ENCODE measurements around the gene C1orf105. TPM values are rescaled to one million over a fixed set of nuclear protein-coding genes. Genes with fewer than 3 reads are reported as not detected.

C1orf105 gene
- total RNA-seq, 6 donors from 2014 or later = not detected

GRCh38 chr1:172382406-172382805 lies 38.1 kb upstream of the C1orf105 start:
- WGBS, 2 donors = 88 to 100% methylated on average over 1 of the region's 1 CpG
- ATAC-seq (ENCODE audit: low FRiP score in 2 of 2) = no peak
- TF ChIP-seq, protein P1, sequence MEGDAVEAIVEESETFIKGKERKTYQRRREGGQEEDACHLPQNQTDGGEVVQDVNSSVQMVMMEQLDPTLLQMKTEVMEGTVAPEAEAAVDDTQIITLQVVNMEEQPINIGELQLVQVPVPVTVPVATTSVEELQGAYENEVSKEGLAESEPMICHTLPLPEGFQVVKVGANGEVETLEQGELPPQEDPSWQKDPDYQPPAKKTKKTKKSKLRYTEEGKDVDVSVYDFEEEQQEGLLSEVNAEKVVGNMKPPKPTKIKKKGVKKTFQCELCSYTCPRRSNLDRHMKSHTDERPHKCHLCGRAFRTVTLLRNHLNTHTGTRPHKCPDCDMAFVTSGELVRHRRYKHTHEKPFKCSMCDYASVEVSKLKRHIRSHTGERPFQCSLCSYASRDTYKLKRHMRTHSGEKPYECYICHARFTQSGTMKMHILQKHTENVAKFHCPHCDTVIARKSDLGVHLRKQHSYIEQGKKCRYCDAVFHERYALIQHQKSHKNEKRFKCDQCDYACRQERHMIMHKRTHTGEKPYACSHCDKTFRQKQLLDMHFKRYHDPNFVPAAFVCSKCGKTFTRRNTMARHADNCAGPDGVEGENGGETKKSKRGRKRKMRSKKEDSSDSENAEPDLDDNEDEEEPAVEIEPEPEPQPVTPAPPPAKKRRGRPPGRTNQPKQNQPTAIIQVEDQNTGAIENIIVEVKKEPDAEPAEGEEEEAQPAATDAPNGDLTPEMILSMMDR (IDR thresholded peaks at IDR 0.05) = no peak
- TF ChIP-seq POLR2AphosphoS5 (IDR thresholded peaks at IDR 0.05) (no peak), EP300 (IDR thresholded peaks at IDR 0.05) (no peak)
- H3K4me3 ChIP-seq = no peak overlapping the region
- no peak overlapping the region for H3K27ac ChIP-seq
- H3K36me3 ChIP-seq = peaks cover 0 to 3% (median 0%) of the 10 kb centered on the region in 4 donors
- no peaks in the 10 kb centered on the region for H3K9me3 ChIP-seq
- no peak for DNase-seq
- no peaks in the 10 kb centered on the region for H3K27me3 ChIP-seq
- H3K4me1 ChIP-seq = peaks cover 0 to 3% (median 0%) of the 10 kb centered on the region in 4 donors

DNA sequence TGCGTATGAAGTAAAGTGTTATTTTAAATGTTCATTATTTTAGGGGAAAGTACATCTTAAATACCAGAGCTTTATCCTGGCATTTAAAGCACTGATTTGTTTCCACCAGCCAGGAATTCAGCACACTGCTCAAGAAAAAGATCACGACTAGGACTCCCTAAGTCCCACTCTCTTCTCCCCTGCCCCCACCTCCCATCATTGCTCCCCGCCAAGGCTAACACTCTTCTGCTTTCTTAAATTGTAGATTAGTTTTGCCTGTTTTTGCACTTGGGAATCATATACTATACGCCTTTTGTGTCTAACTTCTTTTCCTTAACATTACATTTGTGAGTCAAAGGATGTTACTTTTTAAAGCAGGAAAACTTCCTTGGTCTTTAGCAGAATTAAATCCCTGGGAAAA lies 37.5 kb upstream of the C1orf105 start:
- Histone ChIP-seq H3K4me3 (no peak overlapping the region), H3K36me3 (peaks cover 0 to 3% (median 0%) of the 10 kb centered on the region in 4 donors), H3K27ac (no peak overlapping the region), H3K4me1 (peaks cover 0 to 3% (median 0%) of the 10 kb centered on the region in 4 donors), H3K27me3 (no peaks in the 10 kb centered on the region), H3K9me3 (no peaks in the 10 kb centered on the region)
- whole genome bisulfite sequencing, 2 donors = 83% methylated on average over 4 of the region's 4 CpGs
- DNase-seq (no peak), ATAC-seq (ENCODE audit: low FRiP score in 2 of 2) (no peak)
- TF ChIP-seq, protein P1 (IDR thresholded peaks at IDR 0.05) = no peak
- TF ChIP-seq POLR2A (IDR thresholded peaks at IDR 0.05) = no peak
- TF ChIP-seq EP300 (IDR thresholded peaks at IDR 0.05) = no peak
- TF ChIP-seq POLR2AphosphoS5 (IDR thresholded peaks at IDR 0.05) = no peak

GRCh38 chr1:172383536-172383935 lies 36.9 kb upstream of the C1orf105 start:
- peaks cover 0 to 3% (median 0%) of the 10 kb centered on the region in 4 donors for H3K4me1 ChIP-seq
- H3K27ac ChIP-seq = no peak overlapping the region
- no peak for ATAC-seq (ENCODE audit: low FRiP score in 2 of 2)
- no peaks in the 10 kb centered on the region for H3K9me3 ChIP-seq
- no peaks in the 10 kb centered on the region for H3K27me3 ChIP-seq
- H3K36me3 ChIP-seq = peaks cover 0 to 3% (median under 1%) of the 10 kb centered on the region in 4 donors
- WGBS, 2 donors = 53 to 61% methylated on average over 3 of the region's 3 CpGs
- no peak for TF ChIP-seq POLR2A (IDR thresholded peaks at IDR 0.05)
- TF ChIP-seq EP300 (IDR thresholded peaks at IDR 0.05) = no peak
- TF ChIP-seq, protein P1 (IDR thresholded peaks at IDR 0.05) = no peak
- no peak for TF ChIP-seq POLR2AphosphoS5 (IDR thresholded peaks at IDR 0.05)
- H3K4me3 ChIP-seq = no peak overlapping the region
- no peak for DNase-seq

DNA sequence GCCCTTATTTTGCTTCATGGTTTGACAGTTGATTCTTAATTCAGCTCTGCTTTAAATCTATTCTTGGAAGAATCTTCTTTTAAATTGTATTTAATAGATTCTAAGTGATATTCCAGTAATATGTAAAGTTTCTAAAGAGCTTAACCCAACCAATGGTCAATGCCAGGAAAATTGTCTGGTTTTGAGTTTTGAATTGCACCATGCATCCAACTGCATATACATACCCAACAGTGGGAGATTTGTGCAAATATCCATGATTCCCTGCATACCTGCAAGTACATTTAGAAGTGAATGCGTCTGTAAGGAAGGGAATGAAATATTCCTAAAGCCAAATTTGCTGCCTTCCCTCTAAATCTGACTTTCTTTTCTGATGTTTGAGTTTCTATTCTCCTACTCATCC lies 35.8 kb upstream of the C1orf105 start:
- Histone ChIP-seq H3K36me3 (peaks cover 0 to 3% (median 1%) of the 10 kb centered on the region in 4 donors), H3K27ac (no peak overlapping the region), H3K27me3 (no peaks in the 10 kb centered on the region), H3K4me3 (no peak overlapping the region), H3K9me3 (no peaks in the 10 kb centered on the region), H3K4me1 (peaks cover 0 to 3% (median 0%) of the 10 kb centered on the region in 4 donors)
- no peak for ATAC-seq (ENCODE audit: low FRiP score in 2 of 2)
- no peak for TF ChIP-seq EP300 (IDR thresholded peaks at IDR 0.05)
- TF ChIP-seq, protein P1 (IDR thresholded peaks at IDR 0.05) = no peak
- no peak for TF ChIP-seq POLR2A (IDR thresholded peaks at IDR 0.05)
- TF ChIP-seq POLR2AphosphoS5 (IDR thresholded peaks at IDR 0.05) = no peak
- no peak for DNase-seq
- WGBS, 2 donors = 100% methylated on average over 1 of the region's 1 CpG

DNA sequence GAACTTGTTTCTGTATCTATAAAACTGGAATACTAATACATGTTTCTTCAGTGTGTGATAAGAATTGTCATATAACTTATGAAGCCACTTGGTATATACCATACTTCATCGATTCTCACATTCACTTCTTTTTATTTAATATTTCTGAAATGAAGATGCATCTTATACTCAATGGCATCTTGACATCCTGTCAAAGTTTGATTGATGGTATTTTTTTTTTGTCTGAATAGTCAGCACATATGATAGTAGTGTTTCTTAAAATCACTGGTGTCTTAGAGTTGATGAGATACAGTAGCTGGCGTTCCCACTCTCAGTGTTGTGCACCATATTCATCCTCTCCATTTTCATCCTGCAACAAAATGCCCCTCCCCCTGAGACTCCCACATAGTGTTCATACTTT lies 34.4 kb upstream of the C1orf105 start:
- no peak overlapping the region for H3K27ac ChIP-seq
- no peaks in the 10 kb centered on the region for H3K9me3 ChIP-seq
- 94 to 98% methylated on average over 2 of the region's 2 CpGs for WGBS, 2 donors
- DNase-seq = no peak
- peaks cover 0 to 7% (median 2%) of the 10 kb centered on the region in 4 donors for H3K4me1 ChIP-seq
- no peaks in the 10 kb centered on the region for H3K27me3 ChIP-seq
- ATAC-seq (ENCODE audit: low FRiP score in 2 of 2) = no peak
- TF ChIP-seq POLR2AphosphoS5 (IDR thresholded peaks at IDR 0.05) = no peak
- TF ChIP-seq EP300 (IDR thresholded peaks at IDR 0.05) = no peak
- TF ChIP-seq, protein P1 (IDR thresholded peaks at IDR 0.05) = no peak
- TF ChIP-seq POLR2A (IDR thresholded peaks at IDR 0.05) = no peak
- H3K4me3 ChIP-seq = no peak overlapping the region
- H3K36me3 ChIP-seq = peaks cover 0 to 3% (median 1%) of the 10 kb centered on the region in 4 donors

Data from upper lobe of left lung (tissue), 6 donors.